T-helper 1 cell (primary cell): ENCODE data around the gene ZMYM4.

Experiments
- DNase-seq, 5 donors: peaks; one replicate each; pipeline ENCODE4 v3.0.0-alpha.2; 2012 to 2020

The ZMYM4 gene

GRCh38 chr1:35278886-35279554, 10.5 kb downstream of the ZMYM4 start:
- no peak for DNase-seq

- no peak for DNase-seq
Observed at GRCh38 chr1:35279555-35279904, 11.0 kb downstream of the ZMYM4 start.

GRCh38 chr1:35280006-35280405, 11.5 kb downstream of the ZMYM4 start:
- no peak for DNase-seq

- no peak for DNase-seq
Observed at GRCh38 chr1:35281565-35281964, 13.1 kb downstream of the ZMYM4 start.

GRCh38 chr1:35282172-35282571, 13.7 kb downstream of the ZMYM4 start:
- DNase-seq = no peak

DNA sequence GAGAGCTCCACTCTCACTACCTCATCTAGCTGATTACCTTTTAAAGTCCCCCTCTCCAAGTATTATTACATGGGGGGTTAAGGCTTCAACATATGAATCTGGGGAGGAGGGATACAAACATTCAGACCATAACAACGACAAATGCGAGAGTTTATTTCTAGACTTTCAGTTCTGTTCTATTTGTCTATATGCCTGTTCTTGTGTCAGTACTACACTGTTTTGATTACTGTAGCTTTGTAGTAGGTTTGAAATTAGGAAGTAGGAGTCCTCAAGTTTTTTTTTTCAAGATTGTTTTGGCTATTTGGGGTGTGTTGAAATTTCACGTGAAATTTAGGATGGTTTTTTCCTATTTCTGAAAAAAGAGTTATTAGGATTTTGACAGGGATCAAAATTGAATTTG, 16.3 kb downstream of the ZMYM4 start:
- DNase-seq = no peak

GRCh38 chr1:35285771-35286606, 17.5 kb downstream of the ZMYM4 start:
- no peak for DNase-seq

- DNase-seq = no peak
Observed at GRCh38 chr1:35287807-35288640, 19.5 kb downstream of the ZMYM4 start.

DNA sequence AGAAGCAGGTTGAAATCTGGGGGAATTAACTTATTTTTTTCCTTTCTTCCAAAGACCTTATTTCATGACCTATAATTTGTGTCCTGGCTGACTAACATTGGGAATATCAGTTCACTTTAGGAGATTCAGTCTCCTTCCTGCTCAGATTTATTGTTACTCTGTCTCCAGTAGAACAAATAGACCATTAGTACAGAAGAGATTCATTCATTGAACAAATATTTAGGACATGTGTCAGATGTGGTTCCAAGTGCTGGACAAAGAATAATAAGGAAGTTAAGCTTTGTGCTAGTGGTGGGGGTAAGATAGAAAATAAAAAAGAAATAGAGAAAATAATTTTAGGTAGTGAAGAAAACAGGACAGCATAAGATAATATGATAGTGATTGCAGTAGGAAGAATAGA, 20.3 kb downstream of the ZMYM4 start:
- DNase-seq = no peak

DNA sequence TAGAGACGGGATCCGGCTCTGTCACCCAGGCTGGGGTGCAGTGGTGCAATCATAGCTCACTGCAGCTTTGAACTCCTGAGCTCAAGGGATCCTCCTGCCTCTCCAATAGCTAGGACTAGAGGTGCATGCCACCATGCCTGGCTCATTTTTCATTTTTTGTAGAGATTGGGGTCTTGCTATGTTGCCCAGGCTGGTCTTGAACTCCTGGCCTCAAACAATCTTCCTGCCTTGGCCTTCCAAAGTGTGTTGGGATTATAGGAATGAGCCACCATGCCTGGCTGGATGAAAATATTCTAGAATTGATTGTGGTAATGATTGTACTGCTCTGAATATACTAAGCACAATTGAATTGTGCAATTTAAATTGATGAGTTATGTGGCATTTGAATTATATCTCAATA, 21.9 kb downstream of the ZMYM4 start:
- no peak for DNase-seq

- no peak for DNase-seq
Observed at GRCh38 chr1:35294809-35295208, 26.3 kb downstream of the ZMYM4 start.

DNA sequence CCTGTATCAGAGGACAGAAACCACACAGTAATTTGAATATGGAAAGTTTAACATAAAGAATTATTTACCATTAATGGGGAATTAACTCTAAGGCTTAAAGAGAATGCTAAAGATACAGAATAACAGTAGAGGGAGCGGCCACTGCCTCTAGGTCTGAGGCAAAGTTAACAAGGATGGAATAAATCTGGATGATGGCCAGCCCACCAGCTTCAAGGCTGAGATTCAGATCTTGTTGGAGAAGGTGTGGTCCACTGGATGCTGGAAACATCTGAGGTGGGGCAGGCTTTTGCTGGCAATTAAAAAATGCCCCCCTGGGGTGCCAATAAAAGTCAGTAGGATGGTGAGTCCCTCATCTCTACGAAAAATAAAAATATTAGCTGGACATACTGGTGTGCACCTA, 29.4 kb downstream of the ZMYM4 start:
- DNase-seq = no peak

DNA sequence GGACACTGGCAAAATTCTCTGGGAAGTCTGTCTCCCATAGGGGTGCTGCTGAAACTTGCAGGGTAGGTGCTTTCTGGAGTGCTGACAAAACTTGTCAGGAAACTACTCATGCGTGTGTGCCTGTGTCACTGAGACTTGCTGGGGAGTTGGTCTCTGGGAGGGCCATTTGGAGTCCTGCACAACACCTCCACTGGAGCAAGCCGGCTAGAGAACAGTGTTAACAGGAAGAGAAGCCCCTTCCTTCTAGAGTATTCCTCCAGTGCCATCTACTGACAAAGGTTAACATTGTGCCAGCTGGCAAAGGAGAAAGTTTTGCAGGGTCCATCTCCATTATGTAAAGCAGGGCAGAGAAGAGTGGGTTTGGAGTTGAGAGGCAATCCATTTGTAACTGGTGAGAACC, 30.0 kb downstream of the ZMYM4 start:
- peak in 3 of 5 donors; percentile 10 to 27 (median 13) for DNase-seq

- no peak for DNase-seq
Observed at GRCh38 chr1:35300376-35300775, 31.9 kb downstream of the ZMYM4 start.

- no peak for DNase-seq
Observed at GRCh38 chr1:35301674-35302392, 33.3 kb downstream of the ZMYM4 start.

DNA sequence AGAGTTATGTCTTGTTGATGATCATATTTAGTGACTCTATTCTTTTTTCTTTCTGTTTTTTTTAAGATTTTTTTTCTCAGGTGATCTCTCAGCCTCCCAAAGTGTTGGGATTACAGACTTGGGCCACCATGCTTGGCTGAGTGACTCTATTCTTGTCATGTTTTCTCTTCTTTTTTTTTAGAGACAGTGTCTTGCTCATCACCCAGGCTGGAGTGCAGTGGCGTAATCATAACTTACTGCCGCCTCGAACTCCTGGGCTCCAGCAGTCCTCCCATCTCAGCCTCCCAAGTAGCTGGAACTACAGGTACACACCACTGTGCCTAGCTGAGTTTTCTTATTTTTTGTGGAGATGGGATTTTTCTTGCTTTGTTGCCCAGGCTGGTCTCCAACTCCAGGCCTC, 36.9 kb downstream of the ZMYM4 start:
- no peak for DNase-seq

DNA sequence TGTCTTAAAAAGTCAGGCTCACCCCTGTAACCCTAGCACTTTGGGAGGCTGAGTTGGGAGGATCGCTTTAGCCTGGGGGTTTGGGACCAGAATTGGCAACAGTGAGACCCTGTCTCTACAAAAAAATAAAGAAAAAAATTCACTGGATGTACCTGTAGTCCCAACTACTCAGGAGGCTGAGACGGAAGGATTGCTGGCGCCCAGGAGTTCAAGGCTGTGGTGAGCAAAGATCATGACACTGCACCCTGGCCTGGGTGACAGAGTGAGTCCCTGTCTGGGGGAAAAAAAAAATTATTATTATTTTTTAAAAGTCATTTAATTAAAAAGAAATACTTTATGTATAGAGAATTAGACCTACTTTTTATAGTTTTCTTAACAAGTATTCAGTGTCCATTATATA, 47.1 kb downstream of the ZMYM4 start:
- DNase-seq = no peak

DNA sequence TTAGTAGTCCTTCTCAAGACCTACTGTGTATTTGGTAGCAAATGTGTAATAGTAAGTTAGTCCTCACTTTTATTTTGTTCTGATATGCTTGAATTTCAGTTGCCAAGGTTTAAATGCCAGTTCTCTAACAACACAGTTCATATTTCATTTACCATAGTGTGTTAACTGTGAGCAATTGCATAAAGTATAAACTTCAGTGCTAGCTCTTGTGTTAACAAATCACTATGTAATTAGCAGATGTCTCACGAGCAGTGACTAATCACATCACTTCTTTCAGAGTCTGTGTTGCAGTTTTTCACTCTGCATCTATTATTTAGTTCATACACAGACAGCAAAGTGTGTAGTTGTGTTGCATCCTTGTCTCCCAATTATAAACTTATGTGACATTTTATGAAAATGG, 47.8 kb downstream of the ZMYM4 start:
- DNase-seq = no peak

DNA sequence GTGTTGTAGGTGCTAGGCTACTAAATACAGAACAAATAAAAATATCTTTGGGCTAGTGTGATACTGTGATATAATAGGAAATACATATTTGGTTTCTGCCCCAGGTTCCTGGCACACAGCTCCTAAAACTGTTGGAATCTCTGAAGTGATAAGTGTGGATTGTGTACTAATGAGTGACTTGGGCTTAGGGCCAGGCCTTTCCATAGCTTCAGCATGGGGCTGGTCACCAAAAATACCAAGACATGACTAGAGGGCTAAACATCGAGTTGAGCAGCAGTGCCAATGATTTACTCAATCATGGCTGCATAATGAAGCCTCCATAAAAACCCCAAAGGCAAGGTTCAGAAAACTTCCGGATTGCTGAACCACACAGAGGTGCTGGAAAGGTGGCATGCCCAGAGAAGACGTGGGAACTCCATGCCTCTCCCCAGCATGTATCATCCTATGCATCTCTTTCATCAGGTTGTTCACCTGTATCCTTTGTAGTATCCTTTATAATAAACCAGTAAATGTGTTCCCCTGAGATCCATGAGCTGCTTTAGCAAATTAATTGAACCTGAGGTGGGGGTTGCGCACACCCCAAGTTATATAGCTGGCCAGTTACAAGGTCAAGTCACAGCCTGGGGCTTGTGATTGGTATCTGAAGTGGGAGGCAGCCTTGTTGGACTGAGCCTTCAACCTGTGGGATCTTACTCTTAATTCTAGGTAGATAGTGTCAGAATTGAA, 51.6 kb downstream of the ZMYM4 start:
- DNase-seq = no peak

- DNase-seq = no peak
Observed at GRCh38 chr1:35320937-35321336, 52.4 kb downstream of the ZMYM4 start.

DNA sequence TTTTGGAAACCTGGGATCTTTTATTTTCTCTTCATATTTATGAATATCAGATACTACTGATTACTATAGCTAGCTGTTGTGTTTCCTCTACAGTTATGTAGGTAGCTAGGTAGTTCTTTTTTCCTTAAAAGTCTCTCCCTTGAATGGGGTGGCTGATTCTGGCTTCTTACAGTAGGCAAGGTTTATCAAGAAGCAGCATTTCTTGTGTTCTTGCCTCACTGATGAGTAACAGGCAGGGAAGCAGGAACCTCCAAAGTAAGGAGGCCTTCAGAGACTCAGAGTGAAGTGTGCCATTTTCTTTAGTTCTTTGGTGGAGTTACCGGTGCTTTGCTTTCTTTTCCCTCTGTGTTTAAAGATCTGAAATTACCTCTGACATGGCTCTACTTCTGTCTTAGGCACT, 56.0 kb downstream of the ZMYM4 start:
- no peak for DNase-seq

DNA sequence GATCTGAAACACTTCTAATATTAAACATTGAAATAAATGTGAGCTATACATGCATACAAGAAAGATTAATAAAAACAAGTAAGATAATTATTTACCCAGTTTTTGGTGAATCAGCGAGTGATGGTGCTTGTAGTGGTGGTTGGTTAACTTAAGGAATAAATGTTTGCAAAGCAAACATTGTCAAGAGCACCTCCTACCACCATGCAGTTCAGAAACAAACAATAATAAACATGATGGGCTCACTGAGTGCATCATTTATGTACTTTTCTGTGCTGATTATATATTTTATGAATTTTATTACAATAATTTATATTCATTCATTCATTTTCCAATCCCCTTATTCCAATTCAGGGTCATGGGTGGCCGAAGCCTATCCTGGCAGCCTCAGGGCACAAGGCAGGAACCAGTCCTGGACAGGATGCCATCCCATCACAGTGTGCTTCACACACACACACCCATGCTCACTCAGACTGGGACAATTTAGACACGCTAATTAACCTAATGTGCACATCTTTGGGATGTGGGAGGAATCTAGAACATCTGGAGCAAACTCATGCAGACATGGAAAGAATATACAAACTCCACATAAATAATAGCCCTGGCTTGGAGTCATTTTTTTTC, 57.8 kb downstream of the ZMYM4 start:
- no peak for DNase-seq
